Kidney (tissue), 14 donors: ENCODE data around the gene RENBP. TPM values are rescaled to one million over a fixed set of nuclear protein-coding genes. Genes with fewer than 3 reads are reported as not detected.
A peak's percentile ranks its signal among the peaks of the same experiment; 100 is the strongest.

Source experiments
- DNase-seq, 5 donors: peaks; one replicate each; pipeline ENCODE4 v3.0.0-alpha.2; 2013 to 2020
- FAIRE-seq: peaks from 2 replicates; lab custom pipeline; 2012; peaks lifted over from hg19 to GRCh38; lab: Jason Lieb, UNC
- H3K27ac ChIP-seq, 2 donors: one replicate each; pipeline ENCODE4 v1.7.0; 2013; ENCODE audit warnings: low read depth in 2 of 2, low read length in 2 of 2, inconsistent platforms in 1 of 2
- H3K27me3 ChIP-seq: one replicate; pipeline ENCODE4 v1.7.1; 2013; ENCODE audit warnings: low read length, inconsistent platforms; ENCODE audit not compliant: control insufficient read depth, insufficient read depth
- H3K36me3 ChIP-seq, 3 donors: one replicate each; pipeline versions ENCODE4 v1.7.0 to v1.7.1; 2013; ENCODE audit warnings: low read length in 3 of 3, control low read depth in 1 of 3, inconsistent platforms in 1 of 3; ENCODE audit not compliant: insufficient read depth in 3 of 3, control insufficient read depth in 2 of 3
- H3K4me1 ChIP-seq, 3 donors: one replicate each; pipeline versions ENCODE4 v1.7.0 to v1.7.1; 2013; ENCODE audit warnings: low read length in 3 of 3, inconsistent platforms in 1 of 3, low read depth in 1 of 3; ENCODE audit not compliant: control insufficient read depth in 2 of 3, insufficient read depth in 2 of 3
- H3K4me3 ChIP-seq, 3 donors: one replicate each; pipeline versions ENCODE4 v1.7.0 to v1.8.1; 2013; ENCODE audit warnings: low read length in 3 of 3, control low read depth in 1 of 3, inconsistent platforms in 1 of 3
- H3K9ac ChIP-seq, 3 donors: one replicate each; pipeline versions ENCODE4 v1.7.0 to v1.7.1; 2013; ENCODE audit warnings: low read length in 3 of 3, control low read depth in 1 of 3, inconsistent platforms in 1 of 3
- H3K9me3 ChIP-seq, 3 donors: one replicate each; pipeline versions ENCODE4 v1.7.0 to v1.7.1; 2013; ENCODE audit warnings: low read length in 3 of 3, control low read depth in 1 of 3, inconsistent platforms in 1 of 3; ENCODE audit not compliant: control insufficient read depth in 2 of 3, insufficient read depth in 1 of 3
- intact Hi-C: fragments of 100-400 bp; cut with DNase I; formaldehyde crosslinking; loops from one replicate; pipeline ENCODE4 v1.11.1; 2022
- polyA plus RNA-seq: library from polyadenylated mRNA; stranded (reverse); fragments of 350-450 nt; fragmentation: Illumina TruSeq; extraction: RNeasy Lipid Tissue Mini Kit (QIAGEN cat#74804); gene quantifications from one replicate; pipeline ENCODE4 v1.2.3, GENCODE V29; 2014; ENCODE audit warnings: low read depth, low replicate concordance; ENCODE audit not compliant: insufficient read depth
- total RNA-seq: library from RNA; stranded (reverse); fragmentation: NEBNext Ultra II Directional; extraction: Animal tissue kit (Norgen Biotek cat#: 25700); gene quantifications from one replicate; pipeline ENCODE4 v1.2.1, GENCODE V29; 2021
- TF ChIP-seq, protein P1 (sequence below): IDR thresholded peaks from 3 replicates; pipeline ENCODE4 v1.5.1; 2012; ENCODE audit warnings: mild to moderate bottlenecking, moderate library complexity, borderline replicate concordance; ENCODE audit not compliant: insufficient read depth; ENCODE audit errors: extremely low read depth
- donor health status: control.
- donor health status: control.
- donor health status: control.
- donor health status: control.
- donor health status: control.
- donor health status: DM: yes; HTN: yes; CAD: no.
- donor health status: Normal renal cell carcinoma (clear cell type).

Gene RENBP
- total and polyA plus RNA-seq, 2 donors from 2014 or later = 22.9 to 78.2 TPM

DNA sequence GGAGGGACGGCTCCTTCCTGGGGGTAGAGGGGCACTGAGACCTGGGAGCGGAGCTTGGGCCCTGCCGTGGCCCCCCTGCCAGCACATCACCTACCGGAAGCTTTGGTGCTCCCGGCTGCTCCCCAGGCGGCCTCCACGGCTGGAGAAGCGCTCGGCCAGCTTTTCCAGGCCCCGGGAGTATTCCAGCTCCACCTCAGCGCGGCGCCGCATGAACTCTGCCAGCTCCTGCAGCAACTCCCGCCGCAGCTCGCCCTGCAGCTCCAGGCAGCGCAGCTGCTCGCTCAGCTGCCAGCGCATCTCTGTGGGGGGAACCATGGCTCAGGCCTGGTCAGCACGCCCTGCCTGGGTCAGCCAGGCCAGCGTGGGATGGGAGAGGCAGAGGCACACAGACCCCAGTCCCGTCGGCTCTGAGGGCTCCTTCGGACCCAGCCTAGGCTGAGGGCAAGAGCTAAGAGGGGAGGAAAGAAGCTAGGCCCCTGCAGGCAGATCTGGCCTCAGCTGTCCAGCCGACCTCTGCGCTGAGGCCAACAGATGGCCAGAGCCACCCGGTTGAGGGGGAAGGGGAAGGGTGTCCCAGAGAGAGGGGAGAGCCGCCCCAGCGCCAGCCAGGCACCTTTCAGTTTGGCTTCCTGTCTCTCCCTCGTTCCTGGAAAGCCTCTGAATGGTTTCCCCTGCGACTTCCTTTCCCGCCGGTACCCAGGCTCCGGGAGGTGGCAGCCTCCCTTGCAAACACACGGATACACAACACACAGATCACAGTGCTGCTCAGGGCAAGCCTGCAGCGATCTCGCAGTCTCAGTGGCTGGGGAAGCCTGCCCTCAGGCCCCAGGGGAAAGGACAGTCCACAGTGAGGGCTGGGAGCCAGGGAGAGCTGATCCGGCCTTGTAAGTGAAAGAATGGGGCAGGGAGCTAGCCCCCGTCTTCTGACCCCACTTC lies 22.7 kb downstream of the RENBP start:
- TF ChIP-seq, protein P1, sequence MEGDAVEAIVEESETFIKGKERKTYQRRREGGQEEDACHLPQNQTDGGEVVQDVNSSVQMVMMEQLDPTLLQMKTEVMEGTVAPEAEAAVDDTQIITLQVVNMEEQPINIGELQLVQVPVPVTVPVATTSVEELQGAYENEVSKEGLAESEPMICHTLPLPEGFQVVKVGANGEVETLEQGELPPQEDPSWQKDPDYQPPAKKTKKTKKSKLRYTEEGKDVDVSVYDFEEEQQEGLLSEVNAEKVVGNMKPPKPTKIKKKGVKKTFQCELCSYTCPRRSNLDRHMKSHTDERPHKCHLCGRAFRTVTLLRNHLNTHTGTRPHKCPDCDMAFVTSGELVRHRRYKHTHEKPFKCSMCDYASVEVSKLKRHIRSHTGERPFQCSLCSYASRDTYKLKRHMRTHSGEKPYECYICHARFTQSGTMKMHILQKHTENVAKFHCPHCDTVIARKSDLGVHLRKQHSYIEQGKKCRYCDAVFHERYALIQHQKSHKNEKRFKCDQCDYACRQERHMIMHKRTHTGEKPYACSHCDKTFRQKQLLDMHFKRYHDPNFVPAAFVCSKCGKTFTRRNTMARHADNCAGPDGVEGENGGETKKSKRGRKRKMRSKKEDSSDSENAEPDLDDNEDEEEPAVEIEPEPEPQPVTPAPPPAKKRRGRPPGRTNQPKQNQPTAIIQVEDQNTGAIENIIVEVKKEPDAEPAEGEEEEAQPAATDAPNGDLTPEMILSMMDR = no peak
- Histone ChIP-seq H3K4me3 (no peak overlapping the region), H3K4me1 (peaks cover 0 to 17% (median 3%) of the 10 kb centered on the region in 3 donors), H3K9ac (no peak overlapping the region), H3K27ac (no peak overlapping the region), H3K9me3 (no peaks in the 10 kb centered on the region), H3K27me3 (no peaks in the 10 kb centered on the region), H3K36me3 (no peaks in the 10 kb centered on the region)
- FAIRE-seq (no peak), DNase-seq (peak in 2 of 5 donors; percentile 31 to 75)
- intact Hi-C loops = no loop called here

DNA sequence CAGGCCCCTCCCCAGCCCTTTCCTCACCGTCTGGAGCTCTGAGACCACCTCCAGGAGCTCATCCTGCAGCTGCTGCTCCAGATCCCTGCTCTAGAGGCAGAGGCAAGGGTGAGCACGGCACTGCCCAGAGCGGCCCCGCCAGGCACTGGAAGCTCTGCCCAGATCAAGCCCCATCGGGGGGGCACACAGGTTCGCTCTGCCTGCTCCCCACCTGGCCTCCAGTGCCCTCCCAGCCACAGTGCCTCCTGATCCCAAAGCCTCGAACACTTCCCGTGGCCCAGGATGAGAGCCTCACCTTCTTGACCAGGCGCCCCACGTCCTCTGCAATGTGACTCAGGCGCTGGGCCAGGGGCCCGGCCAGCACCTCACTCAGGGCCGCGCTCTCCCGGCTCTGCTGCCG lies 23.4 kb downstream of the RENBP start:
- Histone ChIP-seq H3K9me3 (no peaks in the 10 kb centered on the region), H3K9ac (no peak overlapping the region), H3K27me3 (no peaks in the 10 kb centered on the region), H3K27ac (no peak overlapping the region), H3K36me3 (no peaks in the 10 kb centered on the region), H3K4me3 (no peak overlapping the region), H3K4me1 (peaks cover 0 to 12% (median 0%) of the 10 kb centered on the region in 3 donors)
- intact Hi-C loops = no loop called here
- DNase-seq (peak in 1 of 5 donors; percentile 72), FAIRE-seq (no peak)
- TF ChIP-seq, protein P1 = no peak

DNA sequence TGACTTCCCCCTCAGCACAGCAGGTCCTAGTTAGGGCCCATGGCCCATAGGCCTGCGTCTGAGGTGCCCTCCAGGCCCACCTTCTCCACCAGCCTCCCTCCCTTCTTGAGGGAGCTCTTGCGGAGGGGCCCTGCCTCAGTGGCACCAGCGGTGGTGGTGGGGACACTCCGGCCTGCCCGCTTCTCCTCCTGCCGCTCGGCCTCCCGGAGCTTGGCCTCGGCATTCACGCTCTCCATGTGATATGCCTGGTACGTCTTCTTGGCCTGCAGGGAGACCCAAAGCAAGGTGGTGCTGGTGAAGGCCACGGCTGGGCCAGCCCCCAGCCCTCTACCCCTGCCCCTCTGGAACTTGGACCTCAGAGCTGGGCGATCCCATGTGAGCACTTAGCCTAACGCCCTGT lies 23.9 kb downstream of the RENBP start:
- no peaks in the 10 kb centered on the region for H3K27me3 ChIP-seq
- DNase-seq (no peak), FAIRE-seq (no peak)
- peaks cover 0 to 12% (median 0%) of the 10 kb centered on the region in 3 donors for H3K4me1 ChIP-seq
- TF ChIP-seq, protein P1 = no peak
- intact Hi-C loops = no loop called here
- no peaks in the 10 kb centered on the region for H3K9me3 ChIP-seq
- no peak overlapping the region for H3K4me3 ChIP-seq
- H3K27ac ChIP-seq = no peak overlapping the region
- no peak overlapping the region for H3K9ac ChIP-seq
- no peaks in the 10 kb centered on the region for H3K36me3 ChIP-seq
